Thyroid gland (tissue), 4 donors: Measurements from ENCODE around the gene INPP4B. TPM values are rescaled to one million over a fixed set of nuclear protein-coding genes. Genes with fewer than 3 reads are reported as not detected.

ENCODE experiments used
- DNase-seq, 2 donors: peaks; one replicate each; pipeline ENCODE4 v3.0.0-alpha.2; 2019
- H3K27ac ChIP-seq, 3 donors: fragments of 200-600 bp; sonication (generic); 1 replicate in 2 of 3; 2 replicates in 1 of 3; pipeline ENCODE4 v1.5.1; 2016 to 2019; ENCODE audit warnings: mild to moderate bottlenecking in 1 of 3, moderate library complexity in 1 of 3
- H3K27me3 ChIP-seq: fragments of 200-600 bp; sonication (generic); one replicate; pipeline ENCODE4 v1.5.1; 2019
- H3K36me3 ChIP-seq, 2 donors: fragments of 200-600 bp; sonication (generic); one replicate each; pipeline ENCODE4 v1.5.1; 2016 to 2019
- H3K4me1 ChIP-seq, 2 donors: fragments of 200-600 bp; sonication (generic); one replicate each; pipeline ENCODE4 v1.5.1; 2017 to 2019
- H3K4me3 ChIP-seq, 3 donors: fragments of 200-600 bp; sonication (generic); replicated peaks in 1 of 3; 1 replicate in 2 of 3; 2 replicates in 1 of 3; pipeline ENCODE4 v1.5.1; 2016; ENCODE audit warnings: mild to moderate bottlenecking in 1 of 3
- H3K9me3 ChIP-seq: fragments of 200-600 bp; sonication (generic); one replicate; pipeline ENCODE4 v1.5.1; 2017
- CTCF ChIP-seq, 6 experiments: fragments of 200-600 bp in 3 of 6; fragments of 450-650 bp in 3 of 6; sonication (generic) in 3 of 6; IDR thresholded peaks; one replicate each; pipeline ENCODE4 v1.5.1; 2016 to 2019; ENCODE audit warnings: antibody characterized with exemption in 6 of 6, mild to moderate bottlenecking in 2 of 6, inconsistent platforms in 1 of 6, moderate library complexity in 1 of 6
- POLR2A ChIP-seq, 2 donors: fragments of 450-650 bp; IDR thresholded peaks; one replicate each; pipeline ENCODE4 v1.6.1; 2017; ENCODE audit warnings: antibody characterized with exemption in 2 of 2, mild to moderate bottlenecking in 2 of 2, moderate library complexity in 1 of 2
- WGBS, 2 donors: methylation state at CpG; one replicate each; pipeline ENCODE4 v1.1.5; 2017; 5-methylcytosine and 5-hydroxymethylcytosine counted together
- intact Hi-C: fragments of 100-400 bp; cut with DNase I; formaldehyde crosslinking; loops from one replicate; pipeline ENCODE4 v1.15.1; 2023
- total RNA-seq, 4 donors: library from RNA; depleted of rRNA; stranded (reverse); fragments of >200 nt; gene quantifications; one replicate each; pipeline ENCODE4 v1.2.3, GENCODE V29; 2016

INPP4B gene
- total RNA-seq, 4 donors from 2014 or later, result 8.0 to 22.1 (median 12.0) TPM

GRCh38 chr4:142358656-142359055, 487.4 kb downstream of the INPP4B start:
- 41% methylated on average over 4 of the region's 4 CpGs for WGBS, 2 donors
- intact Hi-C loops, result loop anchor here (10.0 kb wide), 1 partner anchor 486 kb away; the partner anchor contains the start of gene INPP4B

GRCh38 chr4:142356801-142357200, 489.3 kb downstream of the INPP4B start:
- Histone ChIP-seq H3K36me3 (no peaks in the 10 kb centered on the region), H3K27ac (no peak overlapping the region), H3K4me3 (no peak overlapping the region), H3K9me3 (no peaks in the 10 kb centered on the region), H3K4me1 (peaks cover 19 to 29% of the 10 kb centered on the region in 2 donors), H3K27me3 (no peaks in the 10 kb centered on the region)
- WGBS, 2 donors, result 97 to 100% methylated on average over 1 of the region's 1 CpG
- intact Hi-C loops, result loop anchor here (10.0 kb wide), 1 partner anchor 488 kb away; the partner anchor contains the start of gene INPP4B
- no peak for TF ChIP-seq POLR2A (IDR thresholded peaks at IDR 0.05)
- TF ChIP-seq CTCF (IDR thresholded peaks at IDR 0.05), result no peak
- no peak for DNase-seq

More at GRCh38 chr4:142358656-142359055, 487.4 kb downstream of the INPP4B start:
- H3K27ac ChIP-seq, result peak overlapping the region in 2 of 3 donors; percentile 55 to 62
- H3K4me1 ChIP-seq, result peaks cover 19 to 29% of the 10 kb centered on the region in 2 donors
- peak; percentile 70 to 78 for DNase-seq
- H3K27me3 ChIP-seq, result no peaks in the 10 kb centered on the region
- peak in 1 of 6 experiments; percentile 24 for TF ChIP-seq CTCF (IDR thresholded peaks at IDR 0.05)
- TF ChIP-seq POLR2A (IDR thresholded peaks at IDR 0.05), result no peak
- H3K4me3 ChIP-seq, result no peak overlapping the region
- H3K36me3 ChIP-seq, result no peaks in the 10 kb centered on the region
- H3K9me3 ChIP-seq, result no peaks in the 10 kb centered on the region

DNA sequence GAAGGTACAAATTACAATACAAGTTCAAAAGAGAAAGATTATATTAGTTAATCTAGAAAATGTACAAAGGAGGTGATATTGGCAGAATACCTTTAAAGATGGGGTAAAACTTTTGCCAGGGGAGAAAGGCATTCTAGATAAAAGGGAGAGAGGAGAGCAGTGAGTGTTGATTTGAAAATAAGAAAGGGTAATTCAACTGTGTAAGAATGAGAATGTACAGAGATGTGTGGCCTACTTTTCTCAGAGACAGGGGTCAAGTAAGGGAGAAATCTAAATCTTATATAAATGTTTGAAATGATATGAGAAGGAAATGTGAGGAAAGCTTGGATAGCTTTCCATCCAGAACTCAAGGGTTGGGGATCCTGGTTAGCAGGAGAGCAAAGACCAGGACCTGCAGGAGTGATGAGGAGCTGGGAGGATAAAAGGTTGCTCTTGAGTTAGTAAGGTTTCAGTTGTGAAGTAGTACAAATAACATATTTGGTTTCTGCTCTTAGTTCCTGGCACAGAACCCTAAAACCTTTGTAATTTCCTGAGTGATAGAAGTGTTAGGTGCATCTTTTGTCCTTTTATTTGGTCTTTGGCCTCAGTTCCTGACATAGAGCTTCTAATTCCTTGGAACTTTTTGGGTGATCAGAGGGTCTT, 489.9 kb downstream of the INPP4B start:
- peaks cover 19 to 29% of the 10 kb centered on the region in 2 donors for H3K4me1 ChIP-seq
- no peaks in the 10 kb centered on the region for H3K27me3 ChIP-seq
- H3K9me3 ChIP-seq, result no peaks in the 10 kb centered on the region
- H3K27ac ChIP-seq, result no peak overlapping the region
- H3K36me3 ChIP-seq, result no peaks in the 10 kb centered on the region
- no peak overlapping the region for H3K4me3 ChIP-seq
- DNase-seq, result no peak
- TF ChIP-seq CTCF (IDR thresholded peaks at IDR 0.05) (no peak), POLR2A (IDR thresholded peaks at IDR 0.05) (no peak)
- intact Hi-C loops, result loop anchor here (10.0 kb wide), 1 partner anchor 489 kb away; the partner anchor contains the start of gene INPP4B

GRCh38 chr4:142355421-142355930, 490.6 kb downstream of the INPP4B start:
- no peak overlapping the region for H3K27ac ChIP-seq
- intact Hi-C loops, result loop anchor here (10.0 kb wide), 1 partner anchor 489 kb away; the partner anchor contains the start of gene INPP4B
- no peak overlapping the region for H3K4me3 ChIP-seq
- 9 to 37% methylated on average over 1 of the region's 1 CpG for WGBS, 2 donors
- no peaks in the 10 kb centered on the region for H3K27me3 ChIP-seq
- DNase-seq, result no peak
- peaks cover 19 to 29% of the 10 kb centered on the region in 2 donors for H3K4me1 ChIP-seq
- TF ChIP-seq POLR2A (IDR thresholded peaks at IDR 0.05), result no peak
- TF ChIP-seq CTCF (IDR thresholded peaks at IDR 0.05), result no peak
- no peaks in the 10 kb centered on the region for H3K36me3 ChIP-seq
- H3K9me3 ChIP-seq, result no peaks in the 10 kb centered on the region
